Smooth muscle cell (in vitro differentiated cells): ENCODE measurements around the gene ANKRD53. TPM values are rescaled to one million over a fixed set of nuclear protein-coding genes. Genes with fewer than 3 reads are reported as not detected.

Experiments used
- DNase-seq: peaks from one replicate; lab custom pipeline; 2025; ENCODE audit not compliant: unreplicated experiment; lab: John Stamatoyannopoulos, UW
- H2AFZ ChIP-seq: fragments of 200-600 bp; sonication (generic); 2 replicates; pipeline ENCODE4 v1.6.0; 2016; ENCODE audit warnings: antibody characterized with exemption, low read depth, mild to moderate bottlenecking
- H3F3A ChIP-seq: fragments of 200-600 bp; sonication (generic); 2 replicates; pipeline ENCODE4 v1.6.0; 2017; ENCODE audit warnings: antibody characterized with exemption, low read depth
- H3K27ac ChIP-seq: fragments of 200-600 bp; sonication (generic); 2 replicates; pipeline ENCODE4 v1.5.1; 2016; ENCODE audit warnings: low read depth, mild to moderate bottlenecking
- H3K27me3 ChIP-seq: fragments of 200-600 bp; sonication (generic); 2 replicates; pipeline ENCODE4 v1.6.1; 2016; ENCODE audit warnings: low read depth, mild to moderate bottlenecking
- H3K36me3 ChIP-seq: fragments of 200-600 bp; sonication (generic); 2 replicates; pipeline ENCODE4 v1.5.1; 2016; ENCODE audit warnings: low read depth
- H3K4me1 ChIP-seq: fragments of 200-600 bp; sonication (generic); 2 replicates; pipeline ENCODE4 v1.5.1; 2016; ENCODE audit warnings: low read depth
- H3K4me2 ChIP-seq: fragments of 200-600 bp; sonication (generic); 2 replicates; pipeline ENCODE4 v1.6.0; 2016; ENCODE audit warnings: mild to moderate bottlenecking
- H3K4me3 ChIP-seq: fragments of 200-600 bp; sonication (generic); 2 replicates; pipeline ENCODE4 v1.5.1; 2016; ENCODE audit warnings: mild to moderate bottlenecking
- H3K79me2 ChIP-seq: fragments of 200-600 bp; sonication (generic); 2 replicates; pipeline ENCODE4 v1.6.0; 2016; ENCODE audit warnings: low read depth, mild to moderate bottlenecking
- H3K9ac ChIP-seq: fragments of 200-600 bp; sonication (generic); 2 replicates; pipeline ENCODE4 v1.6.0; 2016; ENCODE audit warnings: low read depth
- H3K9me3 ChIP-seq: fragments of 200-600 bp; sonication (generic); replicated peaks from 2 replicates; pipeline ENCODE4 v1.5.1; 2016; ENCODE audit warnings: low read depth
- H4K20me1 ChIP-seq: fragments of 200-600 bp; sonication (generic); 2 replicates; pipeline ENCODE4 v1.6.0; 2016; ENCODE audit warnings: low read depth
- CTCF ChIP-seq: fragments of 200-600 bp; sonication (generic); IDR thresholded peaks from 2 replicates; pipeline ENCODE4 v1.5.1; 2017; ENCODE audit warnings: borderline replicate concordance, mild to moderate bottlenecking, antibody characterized with exemption; ENCODE audit not compliant: insufficient read depth, poor library complexity, severe bottlenecking
- WGBS: methylation state at CpG from one replicate; pipeline ENCODE4 v1.1.7; 2016; ENCODE audit warnings: low lambda C conversion rate; 5-methylcytosine and 5-hydroxymethylcytosine counted together
- polyA plus RNA-seq: library from polyadenylated mRNA; unstranded; fragments of >200 nt; fragmentation: Nextera tagmentation; extraction: Ambion mirVana; gene quantifications from 2 replicates; pipeline ENCODE4 v1.2.1, GENCODE V29; 2016
- total RNA-seq: library from RNA; depleted of rRNA; stranded (reverse); fragments of >200 nt; gene quantifications from 2 replicates; pipeline ENCODE4 v1.2.3, GENCODE V29; 2014

The ANKRD53 gene
- total and polyA plus RNA-seq, 2 experiments from 2014 or later, result 1.3 to 1.9 TPM

GRCh38 chr2:70979180-70979488 is 704 bp downstream of the ANKRD53 start:
- Histone ChIP-seq H3K4me1 (peaks cover 14% of the 10 kb centered on the region), H3K79me2 (no peaks in the 10 kb centered on the region), H3K36me3 (no peaks in the 10 kb centered on the region), H2AFZ (peak overlapping the region; percentile 86), H3F3A (no peaks in the 10 kb centered on the region), H3K4me3 (peak overlapping the region; percentile 68), H4K20me1 (peaks cover 9% of the 10 kb centered on the region), H3K4me2 (peak overlapping the region; percentile 93), H3K27me3 (no peaks in the 10 kb centered on the region), H3K9ac (peak overlapping the region; percentile 42), H3K27ac (no peak overlapping the region), H3K9me3 (no peaks in the 10 kb centered on the region)
- no peak for TF ChIP-seq CTCF
- 23% methylated on average over 18 of the region's 19 CpGs for WGBS
- DNase-seq, result no peak

- TF ChIP-seq CTCF, result no peak
- H3K9ac ChIP-seq, result no peak overlapping the region
- no peak overlapping the region for H3K4me3 ChIP-seq
- H3K4me1 ChIP-seq, result peaks cover 14% of the 10 kb centered on the region
- WGBS, result 95% methylated on average over 9 of the region's 9 CpGs
- no peak for DNase-seq
- H2AFZ ChIP-seq, result no peak overlapping the region
- H3K9me3 ChIP-seq, result no peaks in the 10 kb centered on the region
- no peaks in the 10 kb centered on the region for H3F3A ChIP-seq
- H3K27me3 ChIP-seq, result no peaks in the 10 kb centered on the region
- no peaks in the 10 kb centered on the region for H3K79me2 ChIP-seq
- no peaks in the 10 kb centered on the region for H3K36me3 ChIP-seq
- H3K27ac ChIP-seq, result no peak overlapping the region
- no peak overlapping the region for H3K4me2 ChIP-seq
- H4K20me1 ChIP-seq, result peaks cover 14% of the 10 kb centered on the region
These were observed 1.2 kb downstream of the ANKRD53 start for GRCh38 chr2:70979626-70980025.

GRCh38 chr2:70981421-70981820 is 3.0 kb downstream of the ANKRD53 start:
- Histone ChIP-seq H3K4me1 (peaks cover 14% of the 10 kb centered on the region), H3K4me3 (no peak overlapping the region), H3K27me3 (no peaks in the 10 kb centered on the region), H3K9me3 (no peaks in the 10 kb centered on the region), H3F3A (no peaks in the 10 kb centered on the region), H2AFZ (no peak overlapping the region), H4K20me1 (peaks cover 23% of the 10 kb centered on the region), H3K36me3 (no peaks in the 10 kb centered on the region), H3K9ac (no peak overlapping the region), H3K4me2 (no peak overlapping the region), H3K79me2 (no peaks in the 10 kb centered on the region), H3K27ac (no peak overlapping the region)
- WGBS, result 98% methylated on average over 2 of the region's 2 CpGs
- DNase-seq, result no peak
- TF ChIP-seq CTCF, result no peak
